ENCODE results near the gene FUT9. TPM values are rescaled to one million over a fixed set of nuclear protein-coding genes. Genes with fewer than 3 reads are reported as not detected.
A peak's percentile ranks its signal among the peaks of the same experiment; 100 is the strongest.

FUT9 gene
- not detected for total RNA-seq
- long read RNA-seq, result 0 reads

DNA sequence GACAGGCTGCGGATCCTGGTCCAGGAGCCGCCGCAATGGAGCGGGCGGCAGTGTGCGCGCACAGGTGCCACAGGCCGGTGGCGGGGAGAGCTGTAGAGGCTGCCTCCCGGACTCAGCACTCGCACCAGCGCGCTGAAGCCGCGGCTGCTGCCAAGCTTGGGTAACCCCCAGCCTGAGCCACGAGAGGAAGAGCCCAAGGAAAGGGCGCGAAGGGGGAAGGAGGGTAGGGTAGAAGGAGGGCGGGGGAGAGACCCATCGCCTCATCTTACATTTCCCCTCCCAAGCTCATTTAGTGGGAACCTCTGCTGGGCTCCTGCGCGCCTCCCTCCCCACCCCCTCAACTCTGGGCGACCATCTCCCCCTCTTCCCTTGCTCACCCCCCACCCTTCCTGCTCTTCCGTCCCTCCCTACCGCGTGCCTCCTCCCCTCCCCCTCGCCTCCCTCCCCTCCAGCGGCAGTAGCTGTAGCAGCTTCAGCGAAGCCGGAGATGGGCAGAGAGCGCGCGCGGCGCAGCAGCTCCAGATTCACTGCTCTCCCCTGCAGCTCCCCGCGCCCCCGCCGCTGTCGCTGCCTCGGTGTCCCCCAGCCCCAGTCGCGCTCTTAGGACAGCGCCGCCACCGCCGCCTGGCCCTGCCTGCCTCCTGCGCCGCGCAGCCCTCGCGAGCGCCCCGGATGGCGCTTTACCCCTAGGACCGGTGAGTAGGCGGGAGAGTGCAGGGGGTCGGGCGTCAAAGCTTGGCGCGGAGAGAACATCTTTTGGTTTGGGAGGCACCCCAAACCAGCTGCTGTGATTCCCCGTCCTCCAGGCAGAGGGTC lies at the start of gene FUT9:
TSS of gene FUT9 (plus strand) at position 457 of the 816 bp plus-strand sequence. CDS start 187,182 bp downstream, outside the sequence.
- Histone ChIP-seq H3K27me3 (peaks cover 20% of the 10 kb centered on the region), H3K27ac (no peak within 1 kb of the TSS), H3K9me3 (no peaks in the 10 kb centered on the region), H3K4me3 (no peak within 1 kb of the TSS), H3K36me3 (no peaks in the 10 kb centered on the region), H3K4me1 (no peaks in the 10 kb centered on the region)
- TF ChIP-seq, protein P1, sequence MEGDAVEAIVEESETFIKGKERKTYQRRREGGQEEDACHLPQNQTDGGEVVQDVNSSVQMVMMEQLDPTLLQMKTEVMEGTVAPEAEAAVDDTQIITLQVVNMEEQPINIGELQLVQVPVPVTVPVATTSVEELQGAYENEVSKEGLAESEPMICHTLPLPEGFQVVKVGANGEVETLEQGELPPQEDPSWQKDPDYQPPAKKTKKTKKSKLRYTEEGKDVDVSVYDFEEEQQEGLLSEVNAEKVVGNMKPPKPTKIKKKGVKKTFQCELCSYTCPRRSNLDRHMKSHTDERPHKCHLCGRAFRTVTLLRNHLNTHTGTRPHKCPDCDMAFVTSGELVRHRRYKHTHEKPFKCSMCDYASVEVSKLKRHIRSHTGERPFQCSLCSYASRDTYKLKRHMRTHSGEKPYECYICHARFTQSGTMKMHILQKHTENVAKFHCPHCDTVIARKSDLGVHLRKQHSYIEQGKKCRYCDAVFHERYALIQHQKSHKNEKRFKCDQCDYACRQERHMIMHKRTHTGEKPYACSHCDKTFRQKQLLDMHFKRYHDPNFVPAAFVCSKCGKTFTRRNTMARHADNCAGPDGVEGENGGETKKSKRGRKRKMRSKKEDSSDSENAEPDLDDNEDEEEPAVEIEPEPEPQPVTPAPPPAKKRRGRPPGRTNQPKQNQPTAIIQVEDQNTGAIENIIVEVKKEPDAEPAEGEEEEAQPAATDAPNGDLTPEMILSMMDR (IDR thresholded peaks at IDR 0.05), result no peak
- intact Hi-C loops (cut with DNase I), result no loop called here
- ATAC-seq (peak; percentile 34), DNase-seq (no peak)

DNA sequence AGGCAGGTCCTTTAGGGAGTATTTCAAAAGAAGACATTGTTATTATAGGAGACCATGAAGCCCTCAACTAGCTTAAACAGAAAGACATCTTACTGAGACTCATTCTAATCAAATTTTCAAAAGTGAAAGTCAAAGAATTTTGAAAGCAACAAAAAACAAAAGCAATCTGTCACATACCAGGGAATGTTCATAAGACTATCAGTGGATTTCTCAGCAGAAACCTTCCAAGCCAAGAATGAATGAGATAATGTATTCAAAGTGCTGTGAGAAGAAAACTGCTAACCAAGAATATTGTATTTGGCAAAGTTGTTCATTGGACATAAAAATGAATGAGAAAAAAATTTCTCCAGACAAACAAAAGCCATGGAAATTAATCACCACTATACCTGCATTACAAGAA lies 48.2 kb upstream of the FUT9 start:
- Histone ChIP-seq H3K4me3 (no peak overlapping the region), H3K36me3 (no peaks in the 10 kb centered on the region), H3K27ac (no peak overlapping the region), H3K4me1 (no peaks in the 10 kb centered on the region), H3K27me3 (no peaks in the 10 kb centered on the region), H3K9me3 (peaks cover 7% of the 10 kb centered on the region)
- ATAC-seq (no peak), DNase-seq (no peak)
- TF ChIP-seq, protein P1 (IDR thresholded peaks at IDR 0.05), result no peak
- intact Hi-C loops (cut with DNase I), result no loop called here

DNA sequence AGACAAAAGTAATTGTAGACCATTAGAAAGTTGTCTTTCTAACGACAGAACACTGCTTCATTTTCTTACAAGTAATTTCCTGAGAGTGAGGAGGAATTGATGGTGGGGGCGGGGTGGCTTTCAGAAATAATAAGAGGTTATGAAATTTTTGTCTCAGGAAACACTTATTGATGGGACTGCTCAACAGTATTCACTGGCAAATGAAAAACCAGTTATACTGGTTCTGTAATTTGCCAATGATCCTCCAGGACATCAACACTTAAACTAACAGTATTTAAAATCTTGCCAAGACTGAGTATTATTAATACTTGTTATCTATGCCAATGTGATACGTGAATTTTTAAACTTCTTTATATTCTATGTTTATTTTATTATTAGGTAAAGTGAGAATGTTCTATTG lies 41.8 kb upstream of the FUT9 start:
- H3K27me3 ChIP-seq, result no peaks in the 10 kb centered on the region
- H3K27ac ChIP-seq, result no peak overlapping the region
- no peak for DNase-seq
- no peak for ATAC-seq
- H3K4me1 ChIP-seq, result no peaks in the 10 kb centered on the region
- H3K9me3 ChIP-seq, result no peaks in the 10 kb centered on the region
- H3K4me3 ChIP-seq, result no peak overlapping the region
- TF ChIP-seq, protein P1 (IDR thresholded peaks at IDR 0.05), result no peak
- H3K36me3 ChIP-seq, result no peaks in the 10 kb centered on the region
- intact Hi-C loops (cut with DNase I), result no loop called here

DNA sequence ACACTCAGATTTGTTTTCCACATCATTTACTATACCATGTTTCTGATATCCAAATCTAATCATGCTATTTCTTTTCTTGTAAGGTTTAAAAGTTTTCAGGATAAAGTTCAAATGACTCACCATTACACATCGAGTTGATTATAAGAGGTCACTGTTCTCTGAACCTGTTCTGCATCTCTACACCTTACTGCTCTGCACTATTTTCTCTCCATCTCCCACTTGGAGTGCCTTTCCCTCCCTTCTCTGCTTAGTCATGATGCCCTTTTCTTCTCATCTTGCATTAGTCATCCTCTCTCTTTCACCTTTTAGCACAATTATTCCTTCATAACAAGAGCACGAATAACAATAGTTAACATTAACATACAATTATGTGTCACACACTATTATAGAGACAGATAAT lies 37.5 kb upstream of the FUT9 start:
- Histone ChIP-seq H3K4me1 (no peaks in the 10 kb centered on the region), H3K27ac (no peak overlapping the region), H3K27me3 (no peaks in the 10 kb centered on the region), H3K9me3 (no peaks in the 10 kb centered on the region), H3K4me3 (no peak overlapping the region), H3K36me3 (no peaks in the 10 kb centered on the region)
- TF ChIP-seq, protein P1 (IDR thresholded peaks at IDR 0.05), result no peak
- intact Hi-C loops (cut with DNase I), result no loop called here
- DNase-seq (no peak), ATAC-seq (no peak)

DNA sequence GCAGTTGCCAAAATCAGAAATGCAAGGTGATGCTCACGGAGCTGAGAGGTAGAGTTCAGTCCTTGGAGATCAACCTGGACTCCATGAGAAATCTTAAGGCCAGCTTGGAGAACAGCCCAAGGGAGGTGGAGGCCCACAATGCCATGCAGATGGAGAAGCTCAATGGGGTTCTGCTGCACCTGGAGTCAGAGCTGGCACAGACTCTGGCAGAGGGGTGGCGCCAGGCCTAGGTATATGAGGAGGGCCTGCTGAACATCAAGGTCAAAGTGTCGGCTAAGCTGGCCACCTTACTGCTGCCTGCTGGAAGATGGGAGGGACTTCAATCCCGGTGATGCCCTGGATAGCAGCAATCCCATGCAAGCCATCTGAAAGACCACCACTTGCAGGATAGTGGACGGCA lies 23.9 kb upstream of the FUT9 start:
- no peak for ATAC-seq
- Histone ChIP-seq H3K27me3 (no peaks in the 10 kb centered on the region), H3K36me3 (no peaks in the 10 kb centered on the region), H3K4me3 (no peak overlapping the region), H3K9me3 (peaks cover 8% of the 10 kb centered on the region), H3K27ac (no peak overlapping the region), H3K4me1 (no peaks in the 10 kb centered on the region)
- intact Hi-C loops (cut with DNase I), result no loop called here
- no peak for DNase-seq
- TF ChIP-seq, protein P1 (IDR thresholded peaks at IDR 0.05), result no peak

Data from upper lobe of right lung (tissue), 1 donor.